Stimulated activated CD8-positive, alpha-beta memory T cell treated with anti-CD3 and anti-CD28 coated beads, Interleukin-4, amount 100 ng/mL, for 1 hour (primary cell): ENCODE results near the gene PRCD.

ENCODE experiments used
- DNase-seq, 2 donors: peaks; one replicate each; pipeline ENCODE4 v3.0.0-alpha.2; 2020; ENCODE audit warnings: low read depth in 2 of 2, low spot score in 1 of 2

PRCD gene

GRCh38 chr17:76570457-76570856, 30.6 kb downstream of the PRCD start:
- no peak for DNase-seq

GRCh38 chr17:76570877-76571471, 31.1 kb downstream of the PRCD start:
- DNase-seq = no peak

- DNase-seq = no peak
Observed at GRCh38 chr17:76572201-76572910, 32.5 kb downstream of the PRCD start.

GRCh38 chr17:76573096-76573495, 33.3 kb downstream of the PRCD start:
- DNase-seq = no peak

GRCh38 chr17:76574166-76574565, 34.3 kb downstream of the PRCD start:
- no peak for DNase-seq

- no peak for DNase-seq
Observed at GRCh38 chr17:76575570-76575969, 35.7 kb downstream of the PRCD start.

- DNase-seq = no peak
Observed at GRCh38 chr17:76576189-76576588, 36.3 kb downstream of the PRCD start.

GRCh38 chr17:76577876-76578275, 38.0 kb downstream of the PRCD start:
- no peak for DNase-seq

GRCh38 chr17:76578376-76578775, 38.5 kb downstream of the PRCD start:
- no peak for DNase-seq

GRCh38 chr17:76579281-76579680, 39.4 kb downstream of the PRCD start:
- no peak for DNase-seq

GRCh38 chr17:76581515-76581914, 41.7 kb downstream of the PRCD start:
- DNase-seq = no peak

GRCh38 chr17:76582660-76583059, 42.8 kb downstream of the PRCD start:
- DNase-seq = no peak

GRCh38 chr17:76584427-76585032, 44.7 kb downstream of the PRCD start:
- no peak for DNase-seq

- DNase-seq = no peak
Observed at GRCh38 chr17:76585033-76585648, 45.3 kb downstream of the PRCD start.

GRCh38 chr17:76585649-76586593, 46.1 kb downstream of the PRCD start, which contains the start of gene ST6GALNAC2:
TSS of gene ST6GALNAC2 (minus strand) at chr17:76585860. CDS start at chr17:76585808, 52 bp downstream.
- DNase-seq = no peak

GRCh38 chr17:76586741-76587487, 47.1 kb downstream of the PRCD start:
- no peak for DNase-seq

- no peak for DNase-seq
Observed at GRCh38 chr17:76588182-76588581, 48.3 kb downstream of the PRCD start.

GRCh38 chr17:76593384-76593826, 53.6 kb downstream of the PRCD start:
- DNase-seq = no peak

- DNase-seq = no peak
Observed at GRCh38 chr17:76593959-76594358, 54.1 kb downstream of the PRCD start.

GRCh38 chr17:76594690-76595089, 54.8 kb downstream of the PRCD start:
- no peak for DNase-seq
